PC-9 (cell line): ENCODE measurements around the gene CYP27B1. TPM values are rescaled to one million over a fixed set of nuclear protein-coding genes. Genes with fewer than 3 reads are reported as not detected.

Experiments
- BruUV-seq: library from RNA; stranded (reverse); fragments of 400-500 nt; replicated peaks from 2 replicates; lab custom pipeline; 2021; lab: Mats Ljungman, UMichigan
- CTCF ChIA-PET: fragments of 300-600 bp; sonication (Branson Sonifier 250); formaldehyde crosslinking; loops from one replicate; lab custom pipeline; 2022; ENCODE audit warnings: antibody characterized with exemption; lab: Charles Lee
- POLR2A ChIA-PET: fragments of 300-600 bp; sonication (Branson Sonifier 250); formaldehyde crosslinking; loops from one replicate; lab custom pipeline; 2022; ENCODE audit warnings: antibody characterized with exemption; ENCODE audit not compliant: unreplicated experiment; lab: Charles Lee
- DNase-seq, 2 experiments: peaks; one replicate each; pipeline versions ENCODE4 v3.0.0 to v3.0.0-alpha.2; 2015 to 2022; ENCODE audit warnings: mixed read lengths in 1 of 2
- H2AFZ ChIP-seq: fragments of 200-600 bp; sonication (generic); 2 replicates; pipeline ENCODE4 v1.8.1; 2017; ENCODE audit warnings: antibody characterized with exemption
- H3F3A ChIP-seq: fragments of 200-600 bp; sonication (generic); 2 replicates; pipeline ENCODE4 v1.8.1; 2017; ENCODE audit warnings: antibody characterized with exemption, mild to moderate bottlenecking, low read depth; ENCODE audit not compliant: insufficient read depth
- H3K27ac ChIP-seq: fragments of 200-600 bp; sonication (generic); 2 replicates; pipeline ENCODE4 v1.6.1; 2016; ENCODE audit warnings: mixed run types
- H3K27me3 ChIP-seq: fragments of 200-600 bp; sonication (generic); 2 replicates; pipeline ENCODE4 v1.6.1; 2016; ENCODE audit warnings: low read depth, mixed run types; ENCODE audit not compliant: insufficient read depth
- H3K36me3 ChIP-seq: fragments of 200-600 bp; sonication (generic); 2 replicates; pipeline ENCODE4 v1.6.1; 2016; ENCODE audit warnings: low read depth, mixed run types
- H3K4me1 ChIP-seq: fragments of 200-600 bp; sonication (generic); replicated peaks from 2 replicates; pipeline ENCODE4 v1.6.1; 2016; ENCODE audit warnings: mixed run types; ENCODE audit not compliant: insufficient read depth
- H3K4me2 ChIP-seq: fragments of 200-600 bp; sonication (generic); 2 replicates; pipeline ENCODE4 v1.6.1; 2017; ENCODE audit warnings: mixed run types
- H3K4me3 ChIP-seq: fragments of 200-600 bp; sonication (generic); 2 replicates; pipeline ENCODE4 v1.6.1; 2016; ENCODE audit warnings: mixed run types
- H3K79me2 ChIP-seq: fragments of 200-600 bp; sonication (generic); 2 replicates; pipeline ENCODE4 v1.6.1; 2017; ENCODE audit warnings: low read depth, mixed run types
- H3K9me2 ChIP-seq: fragments of 200-600 bp; sonication (generic); 2 replicates; pipeline ENCODE4 v1.8.1; 2017; ENCODE audit warnings: mild to moderate bottlenecking; ENCODE audit not compliant: insufficient read depth
- H3K9me3 ChIP-seq: fragments of 200-600 bp; sonication (generic); 2 replicates; pipeline ENCODE4 v1.8.1; 2016; ENCODE audit warnings: low read depth; ENCODE audit not compliant: insufficient read depth
- H4K20me1 ChIP-seq: fragments of 200-600 bp; sonication (generic); 2 replicates; pipeline ENCODE4 v1.8.1; 2017; ENCODE audit not compliant: insufficient read depth
- CTCF ChIP-seq: fragments of 200-600 bp; sonication (generic); conservative IDR thresholded peaks from 2 replicates; pipeline ENCODE4 v1.6.1; 2017; ENCODE audit warnings: mixed run types, antibody characterized with exemption, mild to moderate bottlenecking, moderate library complexity
- EZH2 ChIP-seq: fragments of 200-600 bp; sonication (generic); IDR thresholded peaks from 2 replicates; pipeline ENCODE4 v1.8.0; 2017; ENCODE audit warnings: antibody characterized with exemption, low read depth
- intact Hi-C: fragments of 100-400 bp; cut with micrococcal nuclease; formaldehyde crosslinking; loops from one replicate; pipeline ENCODE4 v1.10.0; 2022; ENCODE audit not compliant: unreplicated experiment
- total RNA-seq: library from RNA; stranded (reverse); gene quantifications from 2 replicates; pipeline ENCODE4 v1.2.3, GENCODE V29; 2021

CYP27B1 gene
- total RNA-seq, 1 experiment from 2014 or later = 1.8 TPM

DNA sequence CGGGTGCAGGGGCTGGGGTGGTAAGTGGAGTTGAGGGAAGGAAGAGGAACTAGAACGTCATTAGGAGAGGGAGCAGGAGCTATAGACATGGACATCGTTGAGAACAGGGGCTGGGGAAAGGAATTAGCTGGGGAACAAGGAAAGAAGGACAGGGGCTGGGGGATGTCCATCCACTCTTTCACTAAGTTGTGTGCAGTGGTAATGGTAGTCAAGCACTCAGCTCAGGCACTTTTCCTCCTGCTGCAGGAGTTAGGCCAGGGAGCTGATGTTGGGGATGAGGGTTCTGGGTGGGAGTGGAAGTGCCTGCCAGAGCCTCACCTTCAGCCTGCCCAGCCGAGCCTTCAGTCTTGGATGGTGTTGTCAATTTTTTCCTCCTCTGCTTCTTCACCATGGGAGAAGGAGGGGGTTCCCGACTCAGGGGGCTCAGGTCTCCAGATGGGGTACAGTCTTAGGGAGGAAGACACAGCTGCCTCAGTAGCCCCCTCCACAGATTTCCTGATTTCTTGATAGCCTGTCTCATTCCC lies 37.5 kb downstream of the CYP27B1 start:
- H3K9me2 ChIP-seq = no peaks in the 10 kb centered on the region
- H3F3A ChIP-seq = no peaks in the 10 kb centered on the region
- H3K27me3 ChIP-seq = peaks cover 9% of the 10 kb centered on the region; the same call in 1 of the 2 replicates
- H3K4me1 ChIP-seq = no peaks in the 10 kb centered on the region
- no peaks in the 10 kb centered on the region for H3K79me2 ChIP-seq
- no peak overlapping the region for H2AFZ ChIP-seq
- no peak overlapping the region for H3K4me2 ChIP-seq
- intact Hi-C loops = loop anchor here (10.0 kb wide), 1 partner anchor 135 kb away; the partner anchor contains the start of gene PIP4K2C
- no peaks in the 10 kb centered on the region for H4K20me1 ChIP-seq
- BruUV-seq = no TSS peak
- H3K27ac ChIP-seq = no peak overlapping the region
- DNase-seq = no peak
- ChIA-PET CTCF (no interaction called here), POLR2A (no interaction called here)
- no peak for TF ChIP-seq CTCF
- no peak for TF ChIP-seq EZH2
- H3K36me3 ChIP-seq = no peaks in the 10 kb centered on the region
- no peak overlapping the region for H3K4me3 ChIP-seq
- H3K9me3 ChIP-seq = no peaks in the 10 kb centered on the region

- ChIA-PET CTCF (no interaction called here), POLR2A (no interaction called here)
- Histone ChIP-seq H3K4me1 (no peaks in the 10 kb centered on the region), H2AFZ (no peak overlapping the region), H3K27me3 (peaks cover 9% of the 10 kb centered on the region; the same call in 1 of the 2 replicates), H3K36me3 (no peaks in the 10 kb centered on the region), H3K4me2 (no peak overlapping the region), H4K20me1 (no peaks in the 10 kb centered on the region), H3K9me2 (no peaks in the 10 kb centered on the region), H3K27ac (no peak overlapping the region), H3F3A (no peaks in the 10 kb centered on the region), H3K4me3 (no peak overlapping the region), H3K79me2 (no peaks in the 10 kb centered on the region), H3K9me3 (no peaks in the 10 kb centered on the region)
- intact Hi-C loops = loop anchor here (2.0 to 10.0 kb wide), 2 partner anchors 17 to 133 kb away; partner anchors contain the start of genes PIP4K2C and TSPAN31
- no TSS peak for BruUV-seq
- DNase-seq = no peak
- TF ChIP-seq EZH2 (no peak), CTCF (no peak)
These were observed 39.0 kb downstream of the CYP27B1 start for GRCh38 chr12:57727758-57728395.

DNA sequence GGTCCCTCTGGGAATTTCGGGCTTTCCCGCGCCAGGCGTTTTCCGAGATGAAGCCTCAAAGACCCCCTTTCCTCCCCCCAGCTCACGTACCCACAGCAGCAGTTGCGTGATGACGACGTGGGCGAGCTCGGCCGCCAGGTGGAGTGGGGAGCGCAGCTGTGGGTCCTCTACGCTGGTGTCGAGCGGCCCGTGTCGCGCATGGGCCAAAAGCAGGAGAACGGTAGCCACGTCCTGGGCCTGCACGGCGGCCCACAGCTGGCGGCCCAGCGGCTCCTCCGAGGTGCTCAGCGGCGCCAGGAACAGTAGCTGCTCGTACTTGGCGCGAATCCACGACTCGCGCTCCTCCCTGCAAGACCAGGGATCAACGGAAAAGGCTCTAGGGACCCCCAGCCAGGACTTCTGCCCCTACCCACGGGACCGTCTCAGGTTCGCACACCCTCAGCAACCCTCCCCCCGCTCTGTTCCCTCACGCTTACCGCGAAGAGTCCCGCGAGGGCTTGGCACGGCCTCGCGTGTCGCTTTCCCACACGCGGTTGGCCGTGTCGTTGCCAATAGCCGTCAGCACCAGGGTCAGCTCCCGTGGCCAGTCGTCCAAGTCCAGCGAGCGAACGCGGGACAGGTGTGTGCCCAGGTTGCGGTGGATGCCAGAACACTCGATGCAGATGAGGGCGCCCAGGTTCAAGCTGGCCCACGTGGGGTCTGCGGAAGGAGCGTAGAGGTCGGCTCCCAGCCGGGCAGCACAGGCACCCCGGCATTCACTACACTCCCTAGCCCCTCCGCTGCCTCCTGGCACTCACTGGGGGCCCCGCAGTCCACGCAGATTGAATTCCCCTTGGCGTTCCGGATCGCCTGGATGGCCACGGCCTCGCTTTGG lies 39.8 kb downstream of the CYP27B1 start:
- no peak overlapping the region; the same call in 1 of the 2 replicates for H2AFZ ChIP-seq
- H3K9me2 ChIP-seq = no peaks in the 10 kb centered on the region
- H3K4me2 ChIP-seq = peak overlapping the region; percentile 78
- H3F3A ChIP-seq = no peaks in the 10 kb centered on the region
- H3K4me1 ChIP-seq = no peaks in the 10 kb centered on the region
- CTCF ChIA-PET = no interaction called here
- no peak for DNase-seq
- H3K27ac ChIP-seq = no peak overlapping the region
- peaks cover 9% of the 10 kb centered on the region; the same call in 1 of the 2 replicates for H3K27me3 ChIP-seq
- TSS peak; percentile 21 for BruUV-seq
- intact Hi-C loops = loop anchor here (2.0 to 10.0 kb wide), 2 partner anchors 18 to 132 kb away; partner anchors contain the start of genes PIP4K2C and TSPAN31
- H3K79me2 ChIP-seq = no peaks in the 10 kb centered on the region
- no peak for TF ChIP-seq EZH2
- TF ChIP-seq CTCF = no peak
- peak overlapping the region; percentile 80; the same call in 1 of the 2 replicates for H3K4me3 ChIP-seq
- no peaks in the 10 kb centered on the region for H3K36me3 ChIP-seq
- H3K9me3 ChIP-seq = no peaks in the 10 kb centered on the region
- no peaks in the 10 kb centered on the region for H4K20me1 ChIP-seq
- POLR2A ChIA-PET = no interaction called here
